SK-N-SH treated with all-trans-retinoic acid at 6 μM for 48 hours (cell line): ENCODE data around the gene LPCAT3.

ENCODE experiments used
- ATAC-seq: fragments of 200-7000 bp; cut with Tn5 transposase; 3 replicates; pipeline ENCODE4 v1.9.1; 2020; ENCODE audit warnings: mild to moderate bottlenecking, moderate library complexity
- ARNTL ChIP-seq: fragments of 450-650 bp; formaldehyde crosslinking; IDR thresholded peaks from 2 replicates; pipeline ENCODE4 v1.5.0; 2020; ENCODE audit warnings: low read depth, mild to moderate bottlenecking, moderate library complexity, borderline replicate concordance
- CSDC2 ChIP-seq: fragments of 250-450 bp; sonication (Bioruptor Pico); IDR thresholded peaks from 2 replicates; pipeline ENCODE4 v1.5.0; 2020; ENCODE audit warnings: mild to moderate bottlenecking, moderate library complexity
- CSRNP3 ChIP-seq: fragments of 250-450 bp; sonication (Bioruptor Pico); IDR thresholded peaks from 2 replicates; pipeline ENCODE4 v1.5.1; 2021; ENCODE audit warnings: mild to moderate bottlenecking, moderate library complexity
- ESRRG ChIP-seq: fragments of 250-450 bp; sonication (Bioruptor Pico); IDR thresholded peaks from 2 replicates; pipeline ENCODE4 v1.6.1; 2021; ENCODE audit warnings: mild to moderate bottlenecking
- GLIS3 ChIP-seq: fragments of 250-450 bp; sonication (Bioruptor Pico); IDR thresholded peaks from 2 replicates; pipeline ENCODE4 v1.5.0; 2020; ENCODE audit warnings: mild to moderate bottlenecking, moderate library complexity
- ISL1 ChIP-seq: fragments of 250-450 bp; sonication (Bioruptor Pico); IDR thresholded peaks from 2 replicates; pipeline ENCODE4 v2.1.2; 2022; ENCODE audit warnings: mild to moderate bottlenecking, moderate library complexity
- OSR1 ChIP-seq: fragments of 250-450 bp; sonication (Bioruptor Pico); IDR thresholded peaks from 2 replicates; pipeline ENCODE4 v1.8.0; 2022; ENCODE audit warnings: moderate library complexity, mild to moderate bottlenecking, inconsistent platforms
- PPARA ChIP-seq: fragments of 250-450 bp; sonication (Bioruptor Pico); IDR thresholded peaks from 2 replicates; pipeline ENCODE4 v1.5.0; 2020; ENCODE audit warnings: mild to moderate bottlenecking, borderline replicate concordance
- RARB ChIP-seq: fragments of 250-450 bp; sonication (Bioruptor Pico); IDR thresholded peaks from 2 replicates; pipeline ENCODE4 v1.8.0; 2021; ENCODE audit warnings: mild to moderate bottlenecking, moderate library complexity
- SNAI2 ChIP-seq: fragments of 250-450 bp; sonication (Bioruptor Pico); IDR thresholded peaks from 2 replicates; pipeline ENCODE4 v1.5.0; 2020; ENCODE audit warnings: mild to moderate bottlenecking, moderate library complexity
- TCF4 ChIP-seq: fragments of 250-450 bp; sonication (Bioruptor Pico); IDR thresholded peaks from 2 replicates; pipeline ENCODE4 v1.8.0; 2021; ENCODE audit warnings: mild to moderate bottlenecking, moderate library complexity, borderline replicate concordance
- TOX ChIP-seq: fragments of 250-450 bp; sonication (Bioruptor Pico); IDR thresholded peaks from 2 replicates; pipeline ENCODE4 v1.8.0; 2021; ENCODE audit warnings: mild to moderate bottlenecking, moderate library complexity, borderline replicate concordance
- ZC3H10 ChIP-seq: fragments of 250-450 bp; sonication (Bioruptor Pico); IDR thresholded peaks from 2 replicates; pipeline ENCODE4 v1.5.1; 2021; ENCODE audit warnings: mild to moderate bottlenecking, moderate library complexity
- ZFP3 ChIP-seq: fragments of 250-450 bp; sonication (Bioruptor Pico); IDR thresholded peaks from 2 replicates; pipeline ENCODE4 v1.5.0; 2020; ENCODE audit warnings: mild to moderate bottlenecking, moderate library complexity
- ZNF70 ChIP-seq: fragments of 450-650 bp; formaldehyde crosslinking; IDR thresholded peaks from 2 replicates; pipeline ENCODE4 v1.5.0; 2020; ENCODE audit warnings: mild to moderate bottlenecking, moderate library complexity
- ZNF8 ChIP-seq: fragments of 450-650 bp; formaldehyde crosslinking; IDR thresholded peaks from 2 replicates; pipeline ENCODE4 v1.5.0; 2020; ENCODE audit warnings: mild to moderate bottlenecking, moderate library complexity
- TF ChIP-seq, protein P1 (sequence below): fragments of 250-450 bp; sonication (Bioruptor Pico); IDR thresholded peaks from 2 replicates; pipeline ENCODE4 v1.8.0; 2020; ENCODE audit warnings: mild to moderate bottlenecking, moderate library complexity, borderline replicate concordance
- TF ChIP-seq, protein P2 (sequence below): fragments of 250-450 bp; sonication (Bioruptor Pico); IDR thresholded peaks from 2 replicates; pipeline ENCODE4 v1.8.0; 2021; ENCODE audit warnings: low read depth, mild to moderate bottlenecking, moderate library complexity, borderline replicate concordance
- TF ChIP-seq, protein P3 (sequence below): fragments of 250-450 bp; sonication (Bioruptor Pico); IDR thresholded peaks from 2 replicates; pipeline ENCODE4 v1.5.0; 2020; ENCODE audit warnings: mild to moderate bottlenecking, moderate library complexity

Gene LPCAT3

GRCh38 chr12:6936636-6937480, 81.4 kb downstream of the LPCAT3 start:
- ATAC-seq: 0 out of 3 replicates have a peak, but pooled peaks have one; percentile 0
- TF ChIP-seq ISL1 (CRISPR knock-in tag): no peak
- TF ChIP-seq PPARA (CRISPR knock-in tag): no peak
- no peak for TF ChIP-seq SNAI2 (CRISPR knock-in tag)
- TF ChIP-seq CSRNP3 (CRISPR knock-in tag): no peak
- TF ChIP-seq, protein P1, sequence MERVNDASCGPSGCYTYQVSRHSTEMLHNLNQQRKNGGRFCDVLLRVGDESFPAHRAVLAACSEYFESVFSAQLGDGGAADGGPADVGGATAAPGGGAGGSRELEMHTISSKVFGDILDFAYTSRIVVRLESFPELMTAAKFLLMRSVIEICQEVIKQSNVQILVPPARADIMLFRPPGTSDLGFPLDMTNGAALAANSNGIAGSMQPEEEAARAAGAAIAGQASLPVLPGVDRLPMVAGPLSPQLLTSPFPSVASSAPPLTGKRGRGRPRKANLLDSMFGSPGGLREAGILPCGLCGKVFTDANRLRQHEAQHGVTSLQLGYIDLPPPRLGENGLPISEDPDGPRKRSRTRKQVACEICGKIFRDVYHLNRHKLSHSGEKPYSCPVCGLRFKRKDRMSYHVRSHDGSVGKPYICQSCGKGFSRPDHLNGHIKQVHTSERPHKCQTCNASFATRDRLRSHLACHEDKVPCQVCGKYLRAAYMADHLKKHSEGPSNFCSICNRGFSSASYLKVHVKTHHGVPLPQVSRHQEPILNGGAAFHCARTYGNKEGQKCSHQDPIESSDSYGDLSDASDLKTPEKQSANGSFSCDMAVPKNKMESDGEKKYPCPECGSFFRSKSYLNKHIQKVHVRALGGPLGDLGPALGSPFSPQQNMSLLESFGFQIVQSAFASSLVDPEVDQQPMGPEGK: no peak
- no peak for TF ChIP-seq ARNTL (CRISPR knock-in tag)
- TF ChIP-seq, protein P2, sequence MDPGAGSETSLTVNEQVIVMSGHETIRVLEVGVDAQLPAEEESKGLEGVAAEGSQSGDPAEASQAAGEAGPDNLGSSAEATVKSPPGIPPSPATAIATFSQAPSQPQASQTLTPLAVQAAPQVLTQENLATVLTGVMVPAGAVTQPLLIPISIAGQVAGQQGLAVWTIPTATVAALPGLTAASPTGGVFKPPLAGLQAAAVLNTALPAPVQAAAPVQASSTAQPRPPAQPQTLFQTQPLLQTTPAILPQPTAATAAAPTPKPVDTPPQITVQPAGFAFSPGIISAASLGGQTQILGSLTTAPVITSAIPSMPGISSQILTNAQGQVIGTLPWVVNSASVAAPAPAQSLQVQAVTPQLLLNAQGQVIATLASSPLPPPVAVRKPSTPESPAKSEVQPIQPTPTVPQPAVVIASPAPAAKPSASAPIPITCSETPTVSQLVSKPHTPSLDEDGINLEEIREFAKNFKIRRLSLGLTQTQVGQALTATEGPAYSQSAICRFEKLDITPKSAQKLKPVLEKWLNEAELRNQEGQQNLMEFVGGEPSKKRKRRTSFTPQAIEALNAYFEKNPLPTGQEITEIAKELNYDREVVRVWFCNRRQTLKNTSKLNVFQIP: no peak
- no peak for TF ChIP-seq ZNF8 (CRISPR knock-in tag)
- TF ChIP-seq ZC3H10: no peak
- TF ChIP-seq GLIS3: no peak

GRCh38 chr12:6936194-6936635, 82.1 kb downstream of the LPCAT3 start:
- ATAC-seq: no peak
- TF ChIP-seq ZNF8 (CRISPR knock-in tag) (no peak), ZNF70 (CRISPR knock-in tag) (no peak), TCF4 (CRISPR knock-in tag) (no peak), ESRRG (no peak), ZFP3 (CRISPR knock-in tag) (no peak), GLIS3 (no peak), ARNTL (CRISPR knock-in tag) (no peak), OSR1 (CRISPR knock-in tag) (no peak), CSDC2 (no peak), TOX (CRISPR knock-in tag) (no peak), ISL1 (CRISPR knock-in tag) (no peak)
- TF ChIP-seq, protein P1: no peak
- TF ChIP-seq, all 23 proteins: peak for 0

- TF ChIP-seq GLIS3 (no peak), TCF4 (CRISPR knock-in tag) (no peak), ZNF8 (CRISPR knock-in tag) (no peak), ESRRG (no peak), OSR1 (CRISPR knock-in tag) (no peak), ISL1 (CRISPR knock-in tag) (no peak), ARNTL (CRISPR knock-in tag) (no peak), ZC3H10 (no peak), CSDC2 (no peak)
These were observed 82.7 kb downstream of the LPCAT3 start for GRCh38 chr12:6935371-6936193.

DNA sequence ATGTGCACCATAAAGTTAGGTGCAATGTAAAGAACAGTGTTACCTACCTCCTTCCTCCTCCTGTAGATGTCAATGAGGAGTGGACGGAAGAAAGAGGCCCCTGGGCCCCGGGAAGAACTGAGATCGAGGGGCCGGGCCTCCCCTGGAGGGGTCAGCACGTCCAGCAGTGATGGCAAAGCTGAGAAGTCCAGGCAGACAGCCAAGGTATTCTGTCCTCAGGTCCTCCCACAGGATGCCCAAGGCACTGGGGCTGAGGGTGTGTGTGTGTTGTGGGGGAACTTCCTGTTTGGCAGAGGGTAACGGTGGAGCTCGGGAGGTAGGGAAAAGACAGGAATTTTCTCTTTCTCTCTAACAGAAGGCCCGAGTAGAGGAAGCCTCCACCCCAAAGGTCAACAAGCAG, 84.2 kb downstream of the LPCAT3 start:
- ATAC-seq: no peak
- TF ChIP-seq CSDC2 (no peak), PPARA (CRISPR knock-in tag) (no peak), RARB (CRISPR knock-in tag) (no peak), ESRRG (no peak), ZC3H10 (no peak), TOX (CRISPR knock-in tag) (no peak)
- TF ChIP-seq, protein P2: no peak
- TF ChIP-seq, protein P3, sequence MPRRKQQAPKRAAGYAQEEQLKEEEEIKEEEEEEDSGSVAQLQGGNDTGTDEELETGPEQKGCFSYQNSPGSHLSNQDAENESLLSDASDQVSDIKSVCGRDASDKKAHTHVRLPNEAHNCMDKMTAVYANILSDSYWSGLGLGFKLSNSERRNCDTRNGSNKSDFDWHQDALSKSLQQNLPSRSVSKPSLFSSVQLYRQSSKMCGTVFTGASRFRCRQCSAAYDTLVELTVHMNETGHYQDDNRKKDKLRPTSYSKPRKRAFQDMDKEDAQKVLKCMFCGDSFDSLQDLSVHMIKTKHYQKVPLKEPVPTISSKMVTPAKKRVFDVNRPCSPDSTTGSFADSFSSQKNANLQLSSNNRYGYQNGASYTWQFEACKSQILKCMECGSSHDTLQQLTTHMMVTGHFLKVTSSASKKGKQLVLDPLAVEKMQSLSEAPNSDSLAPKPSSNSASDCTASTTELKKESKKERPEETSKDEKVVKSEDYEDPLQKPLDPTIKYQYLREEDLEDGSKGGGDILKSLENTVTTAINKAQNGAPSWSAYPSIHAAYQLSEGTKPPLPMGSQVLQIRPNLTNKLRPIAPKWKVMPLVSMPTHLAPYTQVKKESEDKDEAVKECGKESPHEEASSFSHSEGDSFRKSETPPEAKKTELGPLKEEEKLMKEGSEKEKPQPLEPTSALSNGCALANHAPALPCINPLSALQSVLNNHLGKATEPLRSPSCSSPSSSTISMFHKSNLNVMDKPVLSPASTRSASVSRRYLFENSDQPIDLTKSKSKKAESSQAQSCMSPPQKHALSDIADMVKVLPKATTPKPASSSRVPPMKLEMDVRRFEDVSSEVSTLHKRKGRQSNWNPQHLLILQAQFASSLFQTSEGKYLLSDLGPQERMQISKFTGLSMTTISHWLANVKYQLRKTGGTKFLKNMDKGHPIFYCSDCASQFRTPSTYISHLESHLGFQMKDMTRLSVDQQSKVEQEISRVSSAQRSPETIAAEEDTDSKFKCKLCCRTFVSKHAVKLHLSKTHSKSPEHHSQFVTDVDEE (CRISPR knock-in tag): no peak
- TF ChIP-seq, protein P1: no peak

More at GRCh38 chr12:6935371-6936193, 82.7 kb downstream of the LPCAT3 start:
- no peak for ATAC-seq
